OCI-LY1 (cell line): ENCODE data around the gene MTSS2.

Source experiments
- H2AFZ ChIP-seq: fragments of 200-600 bp; sonication (generic), shearing (Covaris generic); 2 replicates; pipeline ENCODE4 v1.6.0; 2014; ENCODE audit warnings: antibody characterized with exemption, mild to moderate bottlenecking, low read length
- H3F3A ChIP-seq: fragments of 200-600 bp; sonication (generic), shearing (Covaris generic); 2 replicates; pipeline ENCODE4 v1.6.0; 2014; ENCODE audit warnings: mild to moderate bottlenecking, antibody characterized with exemption, low read length, moderate library complexity; ENCODE audit not compliant: insufficient read depth
- H3K27ac ChIP-seq: fragments of 200-600 bp; sonication (generic); 2 replicates; pipeline ENCODE4 v1.5.1; 2014; ENCODE audit warnings: low read length, mixed run types, mild to moderate bottlenecking, low read depth; ENCODE audit not compliant: poor library complexity, severe bottlenecking
- H3K27me3 ChIP-seq: fragments of 200-600 bp; sonication (generic); 2 replicates; pipeline ENCODE4 v1.6.0; 2014; ENCODE audit warnings: antibody characterized with exemption, mild to moderate bottlenecking, low read length, moderate library complexity; ENCODE audit not compliant: insufficient read depth
- H3K36me3 ChIP-seq: fragments of 200-600 bp; sonication (generic); 2 replicates; pipeline ENCODE4 v1.6.1; 2014; ENCODE audit warnings: mild to moderate bottlenecking, antibody characterized with exemption, low read length, moderate library complexity, mixed read lengths; ENCODE audit not compliant: insufficient read depth
- H3K4me1 ChIP-seq: fragments of 200-600 bp; sonication (generic); 2 replicates; pipeline ENCODE4 v1.5.1; 2014; ENCODE audit warnings: mild to moderate bottlenecking, low read length, moderate library complexity; ENCODE audit not compliant: insufficient read depth, severe bottlenecking
- H3K4me2 ChIP-seq: fragments of 200-600 bp; sonication (generic), shearing (Covaris generic); 2 replicates; pipeline ENCODE4 v1.6.1; 2014; ENCODE audit warnings: low read length
- H3K4me3 ChIP-seq: fragments of 200-600 bp; sonication (generic); 2 replicates; pipeline ENCODE4 v1.5.1; 2014; ENCODE audit warnings: low read length, low read depth, mild to moderate bottlenecking, mixed read lengths; ENCODE audit not compliant: poor library complexity, severe bottlenecking
- H3K79me2 ChIP-seq: fragments of 200-600 bp; shearing (Covaris generic); 2 replicates; pipeline ENCODE4 v1.6.1; 2016; ENCODE audit warnings: mixed run types, low read length, mixed read lengths; ENCODE audit not compliant: insufficient read depth
- H3K9ac ChIP-seq: fragments of 200-600 bp; sonication (generic), shearing (Covaris generic); 2 replicates; pipeline ENCODE4 v1.6.1; 2014; ENCODE audit warnings: mild to moderate bottlenecking, low read length, mixed read lengths
- H3K9me2 ChIP-seq: fragments of 200-600 bp; sonication (generic), shearing (Covaris generic); 2 replicates; pipeline ENCODE4 v1.6.1; 2014; ENCODE audit warnings: low read depth, mild to moderate bottlenecking, low read length, mixed read lengths
- H3K9me3 ChIP-seq: fragments of 200-600 bp; shearing (Covaris generic); 2 replicates; pipeline ENCODE4 v1.6.1; 2014; ENCODE audit warnings: low read length, mixed read lengths
- H4K20me1 ChIP-seq: fragments of 200-600 bp; sonication (generic), shearing (Covaris generic); 2 replicates; pipeline ENCODE4 v1.6.0; 2016; ENCODE audit warnings: mild to moderate bottlenecking, low read length; ENCODE audit not compliant: insufficient read depth
- CTCF ChIP-seq: fragments of 200-600 bp; sonication (generic), shearing (Covaris generic); IDR thresholded peaks from 2 replicates; pipeline ENCODE4 v1.5.1; 2017; ENCODE audit warnings: mild to moderate bottlenecking, antibody characterized with exemption, low read length, moderate library complexity, mixed read lengths
- EZH2 ChIP-seq: fragments of 200-600 bp; sonication (generic), shearing (Covaris generic); IDR thresholded peaks from 2 replicates; pipeline ENCODE4 v1.8.0; 2017; ENCODE audit warnings: borderline replicate concordance, mixed run types, mild to moderate bottlenecking, antibody characterized with exemption, low read length, moderate library complexity, mixed read lengths

The MTSS2 gene

GRCh38 chr16:70709942-70710341 is 24.1 kb upstream of the MTSS2 start:
- Histone ChIP-seq H3F3A (no peaks in the 10 kb centered on the region), H3K27me3 (no peaks in the 10 kb centered on the region), H4K20me1 (no peaks in the 10 kb centered on the region), H3K4me3 (no peak overlapping the region), H3K27ac (no peak overlapping the region), H2AFZ (no peak overlapping the region), H3K4me2 (no peak overlapping the region), H3K4me1 (no peaks in the 10 kb centered on the region), H3K36me3 (no peaks in the 10 kb centered on the region), H3K9me2 (no peaks in the 10 kb centered on the region), H3K9me3 (no peaks in the 10 kb centered on the region), H3K9ac (no peak overlapping the region), H3K79me2 (no peaks in the 10 kb centered on the region)
- TF ChIP-seq EZH2 = no peak
- TF ChIP-seq CTCF = no peak

GRCh38 chr16:70709457-70709856 is 23.6 kb upstream of the MTSS2 start:
- H3K9me2 ChIP-seq = no peaks in the 10 kb centered on the region
- no peak overlapping the region for H3K27ac ChIP-seq
- no peaks in the 10 kb centered on the region for H3K27me3 ChIP-seq
- H3K4me2 ChIP-seq = no peak overlapping the region
- H3K9ac ChIP-seq = no peak overlapping the region
- H3K36me3 ChIP-seq = no peaks in the 10 kb centered on the region
- no peaks in the 10 kb centered on the region for H3K9me3 ChIP-seq
- no peak overlapping the region for H2AFZ ChIP-seq
- no peaks in the 10 kb centered on the region for H4K20me1 ChIP-seq
- TF ChIP-seq CTCF (no peak), EZH2 (no peak)
- no peaks in the 10 kb centered on the region for H3F3A ChIP-seq
- no peaks in the 10 kb centered on the region for H3K79me2 ChIP-seq
- H3K4me1 ChIP-seq = no peaks in the 10 kb centered on the region
- H3K4me3 ChIP-seq = no peak overlapping the region

GRCh38 chr16:70708366-70709246 is 22.8 kb upstream of the MTSS2 start:
- H3K4me1 ChIP-seq = no peaks in the 10 kb centered on the region

More at GRCh38 chr16:70708366-70709246, 22.8 kb upstream of the MTSS2 start:
- no peaks in the 10 kb centered on the region for H3K36me3 ChIP-seq
- no peak overlapping the region for H3K4me3 ChIP-seq
- no peaks in the 10 kb centered on the region for H3F3A ChIP-seq
- no peak overlapping the region for H3K4me2 ChIP-seq
- no peak for TF ChIP-seq EZH2
- no peak for TF ChIP-seq CTCF
- H4K20me1 ChIP-seq = no peaks in the 10 kb centered on the region
- H3K27me3 ChIP-seq = no peaks in the 10 kb centered on the region
- H2AFZ ChIP-seq = no peak overlapping the region
- no peaks in the 10 kb centered on the region for H3K9me3 ChIP-seq
- no peaks in the 10 kb centered on the region for H3K79me2 ChIP-seq
- H3K9ac ChIP-seq = no peak overlapping the region
- no peaks in the 10 kb centered on the region for H3K9me2 ChIP-seq
- H3K27ac ChIP-seq = no peak overlapping the region
